Stimulated activated CD4-positive, alpha-beta T cell treated with anti-CD3 and anti-CD28 coated beads, Interleukin-15, amount 100 ng/mL, for 24 hours (primary cell): ENCODE measurements around the gene CRYBG2.

Experiments
- DNase-seq: peaks from one replicate; pipeline ENCODE4 v3.0.0-alpha.2; 2020

CRYBG2 gene

DNA sequence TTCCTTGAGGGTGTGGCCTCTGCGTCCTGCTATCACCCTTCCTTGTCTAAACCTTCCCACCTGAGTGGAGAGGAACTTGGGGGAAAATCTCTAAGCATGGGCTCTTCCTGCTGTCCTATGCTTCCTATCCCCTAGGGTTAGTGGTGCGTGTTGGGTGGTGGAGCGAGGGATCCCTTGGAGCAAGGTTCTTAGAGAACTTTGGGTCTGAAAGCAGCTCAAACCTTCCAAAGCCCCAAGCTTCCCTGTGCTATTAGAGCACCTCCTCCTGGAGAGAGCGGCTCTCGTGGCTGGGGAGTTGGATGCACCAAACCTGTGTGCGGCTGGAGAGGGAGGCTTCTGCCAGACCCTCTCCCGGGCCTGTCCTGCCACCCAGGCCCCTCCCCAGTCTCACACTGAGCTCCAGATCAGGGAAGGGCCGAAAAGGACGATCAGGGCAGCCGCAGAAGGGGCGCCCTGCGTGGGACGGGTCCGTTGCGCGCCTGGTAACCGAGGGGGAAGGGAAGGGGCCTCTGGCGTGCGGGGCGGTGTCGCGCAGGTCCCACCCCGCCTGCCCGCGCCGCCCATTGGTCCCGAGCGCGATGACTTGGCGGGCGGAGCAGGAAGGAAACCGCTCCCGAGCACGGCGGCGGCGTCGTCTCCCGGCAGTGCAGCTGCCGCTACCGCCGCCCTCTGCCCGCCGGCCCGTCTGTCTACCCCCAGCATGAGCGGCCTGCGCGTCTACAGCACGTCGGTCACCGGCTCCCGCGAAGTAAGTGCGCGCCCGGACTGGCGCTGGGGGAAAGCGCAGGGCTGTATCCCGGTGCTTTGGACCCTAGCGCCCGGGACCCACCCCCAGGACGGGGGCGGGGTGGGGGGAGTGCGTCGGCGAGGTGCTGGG lies 74.2 kb downstream of the CRYBG2 start, which contains the start of gene SH3BGRL3:
TSS of gene SH3BGRL3 (plus strand) at position 631 of the 877 bp plus-strand sequence. CDS start at position 701, 70 bp downstream.
- DNase-seq: peak; percentile 92

DNA sequence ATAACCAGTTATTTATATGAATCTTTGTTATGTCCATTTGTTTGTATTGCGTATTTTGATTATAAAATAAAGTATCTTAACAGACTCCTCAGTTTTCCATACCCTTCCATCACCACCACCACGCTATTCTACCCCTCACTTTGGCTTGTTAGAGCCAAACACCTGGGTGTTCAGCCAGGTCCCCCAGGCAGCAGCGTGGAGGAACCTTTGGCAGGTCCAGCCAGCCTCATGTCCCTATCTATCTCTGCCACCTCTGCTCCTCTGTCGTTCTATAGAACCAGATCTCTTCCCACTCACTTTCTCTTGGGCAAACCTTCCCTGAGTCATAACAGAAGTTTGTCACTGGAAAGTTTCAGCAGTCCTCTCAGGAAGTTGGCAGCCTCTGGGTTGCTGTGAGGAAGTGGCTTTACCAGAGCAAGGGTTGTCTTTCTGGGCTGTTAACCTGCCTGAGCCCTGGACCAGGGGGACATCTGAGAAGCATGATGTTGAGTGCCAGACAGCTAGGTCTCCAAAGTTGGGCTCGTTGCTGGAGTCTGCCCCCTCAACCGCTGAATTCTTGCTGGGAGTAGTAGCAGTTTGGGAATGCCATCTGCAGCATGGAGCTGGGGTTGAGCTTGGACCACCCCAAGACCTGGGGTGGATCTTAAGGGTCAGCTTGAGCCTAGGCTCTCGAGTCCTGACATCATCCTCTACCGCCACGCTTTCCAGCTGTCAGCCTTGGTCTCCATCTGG lies 75.0 kb downstream of the CRYBG2 start:
- peak; percentile 72 for DNase-seq

DNA sequence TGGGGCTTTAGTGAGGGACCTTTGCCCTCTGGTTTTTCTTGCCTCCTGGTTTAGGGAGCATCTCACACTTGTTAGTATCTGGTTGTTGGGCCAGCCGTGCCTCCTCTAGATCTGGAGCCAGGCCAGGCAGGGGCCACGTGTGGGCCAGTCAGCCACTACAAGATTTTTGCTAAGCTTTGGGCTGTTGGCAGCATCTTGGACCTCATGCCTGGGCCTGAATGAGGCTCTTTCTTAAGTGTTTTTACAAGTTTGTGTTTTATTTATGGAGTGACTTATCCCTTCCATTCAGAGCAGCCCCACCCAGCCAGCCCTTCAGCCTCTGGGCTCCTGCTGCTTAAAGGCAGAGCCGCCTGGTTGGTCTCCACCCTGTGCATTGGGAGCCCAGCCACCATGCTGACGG lies 75.6 kb downstream of the CRYBG2 start:
- peak; percentile 46 for DNase-seq

DNA sequence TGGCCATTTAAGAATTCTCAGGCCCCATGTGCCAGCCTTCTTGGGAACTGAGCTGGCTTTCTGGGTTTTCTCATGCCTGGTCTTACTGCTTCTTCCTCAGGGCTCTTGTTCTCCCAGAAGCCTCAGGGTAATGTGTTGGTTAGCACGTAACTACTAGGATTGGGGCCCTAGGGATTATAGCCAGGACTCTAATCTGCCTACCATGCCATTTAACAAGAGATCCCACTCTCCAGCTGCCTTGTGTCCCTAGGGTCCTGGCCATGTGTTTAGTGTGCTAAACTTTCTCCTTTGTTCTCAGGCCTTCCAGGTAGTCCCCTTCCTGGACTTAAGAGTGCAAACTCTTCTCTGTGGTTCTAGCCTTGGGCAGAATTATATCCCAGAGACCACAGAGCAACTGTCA lies 76.2 kb downstream of the CRYBG2 start:
- no peak for DNase-seq

GRCh38 chr1:26277261-26277661 lies 76.7 kb downstream of the CRYBG2 start:
- no peak for DNase-seq

DNA sequence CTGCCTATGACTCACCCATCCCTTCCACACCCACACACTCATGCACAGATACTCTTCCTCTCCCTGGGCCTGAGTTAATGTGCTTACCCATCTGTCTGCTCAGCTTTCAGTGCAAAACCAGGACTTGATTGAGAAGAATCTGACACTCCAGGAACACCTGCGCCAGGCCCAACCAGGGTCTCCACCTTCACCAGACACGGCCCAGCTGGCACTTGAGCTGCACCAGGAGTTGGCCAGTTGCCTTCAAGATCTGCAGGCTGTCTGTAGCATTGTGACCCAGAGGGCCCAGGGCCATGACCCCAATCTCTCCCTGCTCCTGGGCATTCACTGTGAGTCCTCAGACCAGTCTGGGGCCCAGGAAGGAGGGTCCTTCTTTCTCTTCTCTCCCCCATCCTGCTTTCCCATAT lies 77.5 kb downstream of the CRYBG2 start:
- no peak for DNase-seq

- peak; percentile 88 for DNase-seq
Observed at GRCh38 chr1:26275580-26276431, 78.1 kb downstream of the CRYBG2 start.

GRCh38 chr1:26274801-26275425 lies 79.0 kb downstream of the CRYBG2 start:
- no peak for DNase-seq
